ENCODE results near the gene GATB.

GATB gene

GRCh38 chr4:151760712-151761661 lies at the start of gene GATB:
Gene GATB (minus strand): TSS chr4:151761007. CDS start chr4:151760982, 25 bp downstream.
- peak; percentile 99 for DNase-seq

- DNase-seq: no peak
Measured at GRCh38 chr4:151810476-151810875, 49.7 kb upstream of the GATB start.

GRCh38 chr4:151809716-151810115 lies 48.9 kb upstream of the GATB start:
- peak; percentile 44 for DNase-seq

GRCh38 chr4:151808542-151808941 lies 47.7 kb upstream of the GATB start:
- DNase-seq: no peak

- DNase-seq: no peak
Measured at GRCh38 chr4:151808120-151808529, 47.3 kb upstream of the GATB start.

- DNase-seq: no peak
Measured at GRCh38 chr4:151807220-151807619, 46.4 kb upstream of the GATB start.

- peak; percentile 19 for DNase-seq
Measured at GRCh38 chr4:151806511-151806927, 45.7 kb upstream of the GATB start.

GRCh38 chr4:151804821-151805220 lies 44.0 kb upstream of the GATB start:
- DNase-seq: no peak

- no peak for DNase-seq
Measured at GRCh38 chr4:151804086-151804630, 43.4 kb upstream of the GATB start.

GRCh38 chr4:151803246-151803645 lies 42.4 kb upstream of the GATB start:
- DNase-seq: no peak

GRCh38 chr4:151801547-151802516 lies 41.0 kb upstream of the GATB start:
- peak; percentile 27 for DNase-seq

- no peak for DNase-seq
Measured at GRCh38 chr4:151799417-151800012, 38.7 kb upstream of the GATB start.

- no peak for DNase-seq
Measured at GRCh38 chr4:151798678-151799416, 38.0 kb upstream of the GATB start.

GRCh38 chr4:151797853-151798252 lies 37.0 kb upstream of the GATB start:
- no peak for DNase-seq

- DNase-seq: no peak
Measured at GRCh38 chr4:151797131-151797530, 36.3 kb upstream of the GATB start.

- no peak for DNase-seq
Measured at GRCh38 chr4:151796106-151796505, 35.3 kb upstream of the GATB start.

- DNase-seq: no peak
Measured at GRCh38 chr4:151792995-151793394, 32.2 kb upstream of the GATB start.

GRCh38 chr4:151792530-151792929 lies 31.7 kb upstream of the GATB start:
- no peak for DNase-seq

- DNase-seq: no peak
Measured at GRCh38 chr4:151788021-151788420, 27.2 kb upstream of the GATB start.

- DNase-seq: no peak
Measured at GRCh38 chr4:151786158-151786495, 25.3 kb upstream of the GATB start.

- DNase-seq: no peak
Measured at GRCh38 chr4:151785484-151786157, 24.8 kb upstream of the GATB start.

Measured in eye (tissue), 1 donor.